Astrocyte of the spinal cord (primary cell): ENCODE measurements around the gene TTC33.
"Not testable (repeated sequence)": the region's sequence is repeated elsewhere in the genome, so short reads cannot be mapped to it uniquely, and the experiment has no call there.

Experiments
- DNase-seq: peaks from one replicate; pipeline ENCODE4 v3.0.0; 2011; ENCODE audit warnings: low read depth, low spot score
- H3K4me3 ChIP-seq: 2 replicates; pipeline ENCODE4 v1.5.1; 2011; ENCODE audit warnings: low read depth, mild to moderate bottlenecking, low read length, moderate library complexity
- in situ Hi-C: cut with HindIII; loops from 2 replicates; pipeline ENCODE4 v1.10.0; 2017; ENCODE audit warnings: low sequenced_read_pairs
- TF ChIP-seq, protein P1 (sequence below): IDR thresholded peaks from 2 replicates; pipeline ENCODE4 v1.5.1; 2012; ENCODE audit warnings: low read depth, mild to moderate bottlenecking, low read length, inconsistent platforms

TTC33 gene

GRCh38 chr5:40736103-40736875, 19.5 kb downstream of the TTC33 start:
- H3K4me3 ChIP-seq = no peak overlapping the region
- in situ Hi-C loops = no loop called here

GRCh38 chr5:40735609-40736008, 20.2 kb downstream of the TTC33 start:
- no peak overlapping the region for H3K4me3 ChIP-seq
- no peak for DNase-seq
- in situ Hi-C loops = no loop called here
- TF ChIP-seq, protein P1, sequence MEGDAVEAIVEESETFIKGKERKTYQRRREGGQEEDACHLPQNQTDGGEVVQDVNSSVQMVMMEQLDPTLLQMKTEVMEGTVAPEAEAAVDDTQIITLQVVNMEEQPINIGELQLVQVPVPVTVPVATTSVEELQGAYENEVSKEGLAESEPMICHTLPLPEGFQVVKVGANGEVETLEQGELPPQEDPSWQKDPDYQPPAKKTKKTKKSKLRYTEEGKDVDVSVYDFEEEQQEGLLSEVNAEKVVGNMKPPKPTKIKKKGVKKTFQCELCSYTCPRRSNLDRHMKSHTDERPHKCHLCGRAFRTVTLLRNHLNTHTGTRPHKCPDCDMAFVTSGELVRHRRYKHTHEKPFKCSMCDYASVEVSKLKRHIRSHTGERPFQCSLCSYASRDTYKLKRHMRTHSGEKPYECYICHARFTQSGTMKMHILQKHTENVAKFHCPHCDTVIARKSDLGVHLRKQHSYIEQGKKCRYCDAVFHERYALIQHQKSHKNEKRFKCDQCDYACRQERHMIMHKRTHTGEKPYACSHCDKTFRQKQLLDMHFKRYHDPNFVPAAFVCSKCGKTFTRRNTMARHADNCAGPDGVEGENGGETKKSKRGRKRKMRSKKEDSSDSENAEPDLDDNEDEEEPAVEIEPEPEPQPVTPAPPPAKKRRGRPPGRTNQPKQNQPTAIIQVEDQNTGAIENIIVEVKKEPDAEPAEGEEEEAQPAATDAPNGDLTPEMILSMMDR = no peak

More at GRCh38 chr5:40736103-40736875, 19.5 kb downstream of the TTC33 start:
- TF ChIP-seq, protein P1 = peak; percentile 68
- peak; percentile 72 for DNase-seq

DNA sequence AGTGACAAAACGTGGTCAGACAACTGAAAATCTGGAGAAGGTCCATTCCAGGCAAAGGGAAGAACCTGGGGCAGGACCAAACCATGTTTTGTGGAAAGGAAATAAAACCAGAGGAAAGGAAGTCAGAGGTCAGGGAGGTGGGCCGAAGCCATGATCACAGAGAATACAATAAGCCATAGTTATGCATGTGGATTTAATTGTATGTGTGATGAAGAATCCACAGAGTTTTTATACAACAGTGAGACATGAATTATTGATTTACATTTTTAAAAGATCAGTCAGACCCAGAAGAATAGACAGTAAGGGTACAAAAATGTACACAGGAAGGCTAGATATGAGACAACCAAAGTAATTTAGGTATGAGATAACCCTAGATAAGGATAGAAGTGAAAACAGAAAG, 20.8 kb downstream of the TTC33 start:
- in situ Hi-C loops = no loop called here
- H3K4me3 ChIP-seq = no peak overlapping the region

DNA sequence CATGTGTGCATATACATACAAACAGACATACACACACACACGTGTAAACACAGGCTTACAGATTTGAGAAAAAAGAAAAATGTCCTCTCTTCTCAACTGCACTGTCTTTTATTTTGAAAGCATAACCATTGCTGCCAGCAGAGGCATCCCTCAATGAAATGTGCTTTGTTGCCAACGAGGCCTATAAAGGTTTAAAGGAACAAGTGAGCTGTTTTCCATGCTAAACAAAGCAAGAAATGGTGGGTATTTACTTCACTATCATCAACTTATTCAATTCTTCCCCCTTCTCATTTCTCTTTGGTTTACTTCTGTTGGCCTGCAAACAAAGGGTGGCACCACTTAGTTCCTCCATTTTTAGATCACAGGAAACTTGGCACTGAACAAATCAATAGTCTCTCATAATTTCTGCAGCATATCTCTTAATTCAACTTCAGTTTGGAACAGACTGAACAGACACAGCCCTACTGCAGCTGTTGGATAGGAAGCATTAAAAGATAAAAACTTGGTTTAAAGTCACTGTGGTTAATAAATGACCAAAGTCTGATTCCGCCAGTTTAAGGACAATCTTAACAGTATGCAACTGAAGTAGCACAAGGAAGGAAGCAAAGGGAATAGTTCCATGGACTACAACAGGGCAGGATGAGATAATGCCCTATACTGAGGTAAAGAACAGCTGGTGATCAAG, 21.7 kb downstream of the TTC33 start:
- TF ChIP-seq, protein P1 = no peak
- DNase-seq = no peak
- in situ Hi-C loops = no loop called here
- no peak overlapping the region for H3K4me3 ChIP-seq

More for the DNA sequence above, 20.8 kb downstream of the TTC33 start:
- DNase-seq = no peak
- TF ChIP-seq, protein P1 = no peak

DNA sequence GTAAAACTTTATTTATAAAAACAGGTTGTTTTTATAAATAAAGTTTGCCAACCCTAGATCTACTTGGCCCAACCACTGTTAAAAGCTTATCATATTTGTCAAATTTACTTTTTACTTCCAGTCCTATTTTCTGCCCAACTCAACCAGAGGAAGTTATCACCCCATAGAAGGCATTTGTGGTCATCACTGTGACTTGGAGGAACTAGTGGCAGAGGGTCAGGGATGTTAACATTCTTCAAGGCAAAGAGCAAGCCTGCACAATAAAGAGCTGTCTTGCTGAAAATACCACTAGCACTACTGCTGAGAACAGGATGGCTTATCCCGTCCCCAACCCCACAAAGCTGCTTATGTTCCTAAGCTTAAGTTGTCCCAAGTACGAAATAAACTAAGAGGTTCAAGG, 22.3 kb downstream of the TTC33 start:
- in situ Hi-C loops = no loop called here
- no peak for DNase-seq
- TF ChIP-seq, protein P1 = no peak
- H3K4me3 ChIP-seq = no peak overlapping the region

GRCh38 chr5:40722497-40722911, 33.3 kb downstream of the TTC33 start:
- in situ Hi-C loops, DNase-seq, H3K4me3 ChIP-seq: not testable (repeated sequence)

GRCh38 chr5:40720069-40720468, 35.7 kb downstream of the TTC33 start:
- no peak overlapping the region for H3K4me3 ChIP-seq
- in situ Hi-C loops = no loop called here
- TF ChIP-seq, protein P1 = no peak
- DNase-seq = no peak
